Right forelimb (tissue), 1 donor: ENCODE measurements around the gene BROX.
"Not testable (repeated sequence)": the region's sequence is repeated elsewhere in the genome, so short reads cannot be mapped to it uniquely, and the experiment has no call there.

Experiments used
- DNase-seq: peaks from one replicate; pipeline ENCODE4 v3.0.0-alpha.2; 2018

The BROX gene

DNA sequence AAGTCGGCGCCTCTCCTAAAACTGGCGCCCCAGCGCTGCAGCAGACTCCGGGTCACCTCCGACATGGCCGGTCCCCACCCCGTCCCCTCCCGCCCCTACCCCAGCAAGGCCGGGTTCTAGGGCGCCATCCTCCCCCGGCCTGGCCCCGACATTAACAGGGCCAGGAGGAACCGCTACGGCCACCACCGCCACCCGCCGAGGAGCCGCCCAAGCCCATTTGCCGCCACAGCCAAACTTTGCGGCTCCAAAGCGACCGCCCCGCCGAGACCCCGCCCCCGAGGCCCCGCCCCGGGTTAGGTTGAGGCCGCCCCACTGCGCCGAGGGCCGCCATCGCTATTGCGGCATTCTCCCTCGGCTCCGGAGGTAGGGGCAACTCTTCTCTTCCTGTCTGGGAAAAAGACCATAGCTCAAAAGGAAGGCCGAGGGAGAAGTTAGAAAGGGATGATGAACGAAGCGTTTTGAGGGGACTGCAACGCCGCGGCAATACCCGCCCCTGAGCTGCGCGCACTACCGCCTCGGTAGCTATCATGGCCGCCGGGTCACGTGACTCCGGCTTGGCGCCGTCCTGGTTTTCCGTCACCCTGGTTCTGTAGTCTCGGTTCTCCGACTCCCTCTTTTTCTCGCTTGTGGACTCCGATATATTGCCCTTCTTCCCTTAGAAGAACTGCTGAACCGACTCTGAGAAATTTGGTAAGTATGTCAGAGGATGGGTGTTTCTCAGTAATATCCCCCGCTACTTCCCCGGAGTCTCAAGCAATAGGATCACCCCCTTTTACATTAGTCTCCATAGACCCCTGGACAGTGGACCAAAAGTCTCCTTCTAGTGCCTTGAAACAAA is at the start of gene BROX, which contains the start of gene AIDA:
TSS of gene BROX (plus strand) at position 312 of the 838 bp plus-strand sequence. CDS start 3,136 bp downstream, outside the sequence.
TSS of gene AIDA (minus strand) at position 239 of the 838 bp plus-strand sequence. CDS start at position 65, 174 bp downstream.
- DNase-seq = peak; percentile 97

- no peak for DNase-seq
Measured at GRCh38 chr1:222663431-222663934, 48.9 kb upstream of the BROX start.

DNA sequence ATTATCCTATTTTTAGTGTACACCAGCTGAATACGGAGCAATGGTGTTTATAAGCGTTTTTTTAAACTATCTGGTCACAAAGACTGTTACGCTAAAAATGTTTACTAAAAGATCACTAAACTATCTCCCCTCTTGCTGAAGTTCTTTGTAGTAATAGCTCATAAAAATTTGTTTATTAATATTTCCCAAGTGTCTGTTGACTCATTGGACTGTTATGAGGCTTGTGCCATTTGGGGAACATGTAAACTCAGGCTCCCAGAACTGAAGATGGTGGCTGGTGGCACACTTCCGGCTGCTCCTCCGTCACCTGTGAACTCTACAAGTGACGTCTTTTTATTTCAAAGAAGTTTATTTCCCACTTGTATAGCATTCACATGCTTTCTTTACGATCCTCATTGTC is 46.4 kb upstream of the BROX start:
- no peak for DNase-seq

GRCh38 chr1:222668184-222668583 is 44.2 kb upstream of the BROX start:
- DNase-seq = not testable (repeated sequence)

- DNase-seq = not testable (repeated sequence)
Measured at GRCh38 chr1:222669107-222669506, 43.3 kb upstream of the BROX start.

DNA sequence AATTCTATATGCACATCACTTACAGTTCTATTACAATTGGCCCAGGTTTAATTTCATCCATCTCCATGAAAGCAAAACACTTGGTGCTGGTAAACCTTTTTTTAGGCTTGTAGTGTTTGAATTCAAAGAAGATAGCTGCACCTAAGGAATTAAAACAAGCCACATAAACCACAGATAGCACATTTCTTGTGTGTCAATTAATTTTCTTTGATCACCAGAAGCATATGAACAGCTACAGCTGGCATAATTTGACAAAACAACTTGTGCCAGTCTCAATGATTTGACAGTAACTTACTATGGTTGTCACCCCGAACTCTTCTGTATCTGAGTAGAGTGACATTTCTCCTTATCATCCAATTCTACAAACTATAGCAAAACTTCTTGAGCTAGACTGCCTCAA is 42.3 kb upstream of the BROX start:
- DNase-seq = no peak

DNA sequence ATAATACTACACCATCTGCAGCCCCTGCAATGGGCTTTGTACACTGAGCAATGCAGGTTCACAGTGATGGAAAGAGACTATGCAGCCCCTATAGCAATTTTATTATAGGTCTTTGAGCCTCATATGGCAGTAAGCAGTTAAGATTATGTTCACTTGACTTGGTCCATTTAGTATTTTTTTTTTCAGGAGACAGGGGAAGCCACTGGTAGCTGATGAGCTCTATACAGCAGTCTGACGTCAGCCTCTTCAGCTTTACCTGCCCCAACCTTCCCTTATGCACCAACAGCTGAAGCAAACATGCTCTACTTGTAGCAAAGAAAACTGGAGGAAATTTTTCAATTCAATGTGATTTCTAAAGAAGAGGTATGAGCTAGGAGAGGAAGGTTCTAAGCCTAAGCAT is 32.3 kb upstream of the BROX start:
- no peak for DNase-seq

DNA sequence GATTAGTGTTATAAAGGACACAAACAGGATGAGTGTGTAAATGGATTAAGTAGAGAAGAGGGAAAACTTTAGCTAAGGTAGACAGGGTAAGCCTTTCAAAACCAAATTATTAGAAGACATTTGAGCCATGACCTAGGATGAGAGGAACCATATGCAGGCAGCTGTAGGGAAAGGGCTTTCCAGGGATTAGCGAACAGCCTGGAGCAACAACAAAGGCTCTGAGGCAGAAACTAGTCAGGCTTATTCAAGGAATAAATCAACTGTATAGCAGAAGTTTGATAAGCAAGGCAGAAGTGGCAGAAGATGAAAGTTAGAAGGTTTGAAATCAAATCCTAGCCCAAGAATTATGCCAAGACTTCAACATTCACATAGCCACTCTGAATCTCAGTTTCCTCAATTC is 21.3 kb upstream of the BROX start:
- DNase-seq = no peak

GRCh38 chr1:222694927-222695326 is 17.4 kb upstream of the BROX start:
- no peak for DNase-seq

- DNase-seq = no peak
Measured at GRCh38 chr1:222696741-222697140, 15.6 kb upstream of the BROX start.

GRCh38 chr1:222697203-222697602 is 15.2 kb upstream of the BROX start:
- DNase-seq = no peak

GRCh38 chr1:222697826-222698225 is 14.5 kb upstream of the BROX start:
- no peak for DNase-seq

DNA sequence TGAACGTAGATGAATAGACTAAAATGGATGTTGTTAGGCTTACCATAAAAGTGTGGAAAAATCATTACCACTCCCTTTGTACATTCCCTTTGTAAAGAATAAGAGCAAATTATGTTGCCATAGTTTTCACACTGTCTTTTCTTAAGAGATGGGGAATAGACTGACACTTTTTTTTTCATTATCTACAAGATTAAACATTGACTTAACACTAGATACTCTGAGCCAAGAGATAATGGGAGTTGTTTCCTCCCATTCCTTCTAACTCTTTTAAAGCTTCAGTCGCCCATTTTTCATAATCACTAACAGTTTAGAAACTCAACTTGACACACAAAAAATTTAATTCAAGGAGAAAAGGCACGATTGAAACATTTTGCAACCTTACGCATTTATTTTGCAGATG is 10.2 kb upstream of the BROX start:
- no peak for DNase-seq

- no peak for DNase-seq
Measured at GRCh38 chr1:222704260-222704659, 8.1 kb upstream of the BROX start.

DNA sequence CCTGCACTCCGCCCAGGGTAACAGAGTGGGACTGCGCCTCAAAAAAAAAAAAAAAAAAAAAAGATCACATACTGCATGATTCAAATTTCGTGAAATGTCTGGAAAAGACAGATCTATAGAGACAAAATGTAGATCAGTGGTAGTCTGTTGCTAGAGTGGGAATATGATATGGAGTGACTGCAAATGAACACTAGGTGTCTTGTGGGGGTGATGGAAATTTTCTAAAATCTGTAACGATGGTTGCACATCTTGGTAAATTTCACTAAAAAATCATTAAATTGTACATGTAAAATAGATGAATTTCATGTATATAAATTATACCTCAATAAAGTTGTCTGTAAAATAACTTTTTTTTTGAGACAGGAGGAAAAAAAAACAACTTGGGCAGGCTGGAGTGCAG is 5.5 kb upstream of the BROX start:
- DNase-seq = no peak

DNA sequence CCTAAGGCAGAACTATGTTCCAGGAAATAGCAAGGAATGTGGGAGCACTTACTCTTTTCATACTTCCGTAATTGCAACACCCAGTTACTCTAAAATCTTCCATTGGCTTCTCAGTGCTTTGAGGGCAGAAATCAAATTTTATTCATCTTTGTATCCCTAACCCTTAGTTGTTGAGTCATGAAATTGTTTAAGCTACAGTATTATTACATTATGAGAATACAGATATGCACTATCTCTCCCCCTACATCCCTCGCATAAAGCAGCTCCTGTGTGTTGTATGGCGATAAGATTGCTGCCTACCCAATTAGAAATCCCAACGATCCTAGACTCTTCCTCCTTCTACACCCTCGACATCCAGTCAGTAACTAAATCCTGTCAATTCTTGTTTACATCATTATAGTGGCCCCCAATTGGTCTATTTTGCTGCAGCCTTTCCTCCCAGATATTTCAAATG is 2.6 kb upstream of the BROX start:
- DNase-seq = no peak

- peak; percentile 71 for DNase-seq
Measured at GRCh38 chr1:222711319-222712252, 778 bp upstream of the BROX start.

DNA sequence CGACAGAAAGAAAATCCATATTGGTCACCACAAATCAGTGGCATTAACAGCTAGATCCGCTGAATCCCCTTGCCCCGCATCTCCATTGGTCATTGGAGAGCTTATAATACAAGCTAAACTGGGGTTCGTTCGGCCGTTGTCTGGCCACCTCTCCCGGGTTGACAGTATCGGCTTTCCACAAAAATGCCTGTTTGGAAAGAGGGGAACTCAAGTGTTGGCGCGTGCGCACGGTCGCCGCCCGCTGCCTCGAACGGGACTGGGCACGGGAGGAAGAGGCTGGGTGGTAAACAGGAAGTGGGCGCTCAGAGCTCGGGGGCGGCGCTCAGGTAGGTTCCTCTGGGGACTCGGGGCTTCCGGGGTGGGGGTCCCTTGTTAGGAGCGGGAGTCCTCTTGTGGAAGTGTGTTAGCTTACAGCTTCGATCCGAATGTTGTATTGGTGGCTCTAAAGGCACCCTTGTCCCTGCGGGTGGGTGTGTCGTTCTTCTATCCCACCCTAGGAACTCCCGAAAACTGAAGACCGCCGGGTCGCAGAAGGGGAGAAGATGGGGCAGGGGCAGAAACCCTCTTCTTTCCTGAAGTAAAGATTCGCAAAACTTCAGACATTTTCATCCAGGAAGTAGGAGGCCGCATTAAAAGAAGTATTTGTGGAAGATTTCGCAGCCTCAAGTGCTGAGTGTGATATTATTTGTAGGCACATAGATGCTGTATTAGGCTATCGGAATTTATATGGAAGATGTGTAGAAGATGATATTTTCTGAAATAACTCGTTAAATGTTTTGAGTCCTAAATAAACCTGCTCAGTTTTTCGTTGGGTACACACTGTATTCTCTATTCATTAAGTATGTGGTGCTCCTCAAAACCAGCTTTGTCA is 962 bp downstream of the BROX start:
- peak; percentile 94 for DNase-seq

DNA sequence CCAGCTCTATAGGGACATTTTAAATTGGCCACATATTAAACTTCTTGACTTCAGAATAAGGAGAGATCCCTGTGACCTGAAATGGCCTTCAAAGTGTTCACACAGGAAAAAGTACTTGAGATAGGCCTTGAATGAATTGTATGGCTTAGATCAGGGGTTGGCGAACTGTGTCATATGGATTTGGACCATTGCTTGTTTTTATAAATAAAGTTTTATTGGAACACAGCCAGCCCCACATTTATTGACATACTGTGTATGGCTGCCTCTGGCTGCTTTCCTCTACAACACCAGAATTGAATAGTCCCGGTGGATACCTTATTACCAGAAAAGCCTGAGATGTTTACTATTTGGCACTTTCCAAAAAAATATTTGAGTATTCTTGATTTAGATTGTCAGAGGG is 4.0 kb downstream of the BROX start:
- DNase-seq = no peak

DNA sequence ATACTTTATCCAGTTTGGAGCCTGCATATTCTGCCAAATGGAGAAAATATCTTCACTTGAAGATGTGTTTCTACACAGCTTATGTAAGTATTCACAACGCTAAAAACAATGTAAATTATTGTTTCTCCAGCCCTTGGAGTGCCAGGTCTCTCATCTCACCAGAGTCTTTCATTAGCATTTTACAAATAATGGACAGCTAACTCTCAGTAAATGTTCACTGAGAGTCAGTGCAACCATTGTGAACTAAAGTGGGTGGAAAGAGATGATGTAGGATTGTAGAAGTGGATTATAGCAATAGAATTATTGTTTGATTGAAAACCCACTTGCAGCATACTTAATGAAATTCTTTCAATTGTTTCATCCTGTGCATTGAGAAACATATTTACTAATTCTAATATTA is 16.4 kb downstream of the BROX start:
- DNase-seq = no peak

DNA sequence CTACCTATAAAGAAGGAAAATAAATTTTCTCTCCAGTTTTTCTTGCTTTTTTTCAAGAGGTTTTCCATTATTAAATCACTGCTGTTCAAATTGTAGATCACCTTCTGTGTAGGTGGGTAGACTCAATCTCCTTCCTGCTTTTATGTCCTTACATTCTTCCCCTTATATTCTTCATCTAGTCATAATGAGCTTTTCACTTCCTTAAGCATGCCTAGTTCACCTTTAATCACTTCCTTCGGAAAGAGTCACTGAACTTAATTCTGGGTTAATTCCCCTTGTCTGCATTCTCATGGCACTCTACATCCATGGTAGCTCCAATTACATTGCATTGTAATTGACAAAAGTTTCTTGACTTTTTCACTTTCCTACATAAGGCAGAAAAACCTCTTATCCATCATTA is 18.5 kb downstream of the BROX start:
- no peak for DNase-seq
